Lower leg skin (tissue), 3 donors: ENCODE measurements around the gene NEK4.

Experiments
- POLR2A ChIP-seq, 2 donors: fragments of 450-650 bp; IDR thresholded peaks; one replicate each; pipeline ENCODE4 v1.6.1; 2016 to 2017; ENCODE audit warnings: antibody characterized with exemption in 2 of 2, mild to moderate bottlenecking in 1 of 2, moderate library complexity in 1 of 2
- TF ChIP-seq, protein P1 (sequence below), 3 donors: fragments of 450-650 bp; IDR thresholded peaks; one replicate each; pipeline ENCODE4 v1.5.1; 2016; ENCODE audit warnings: antibody characterized with exemption in 3 of 3, mild to moderate bottlenecking in 3 of 3, moderate library complexity in 2 of 3

DNA sequence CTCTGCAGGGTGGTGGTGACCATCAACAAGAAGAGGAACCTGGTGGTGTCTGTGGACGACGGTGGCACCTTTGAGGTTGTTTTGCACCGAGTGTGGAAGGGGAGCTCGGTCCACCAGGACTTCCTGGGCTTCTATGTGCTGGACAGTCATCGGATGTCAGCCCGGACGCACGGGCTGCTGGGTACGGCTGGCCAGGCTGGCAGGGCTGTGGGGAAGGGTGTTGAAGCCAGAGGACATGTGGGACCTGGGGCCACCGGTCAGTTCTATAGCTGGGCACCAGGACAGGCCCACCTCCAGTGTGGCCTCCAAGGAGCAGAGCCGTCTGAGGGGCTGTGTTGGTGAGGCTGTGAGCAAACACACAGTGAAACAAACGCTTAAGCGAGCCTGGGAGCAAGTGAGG lies 20.0 kb upstream of the NEK4 start:
- TF ChIP-seq, protein P1, sequence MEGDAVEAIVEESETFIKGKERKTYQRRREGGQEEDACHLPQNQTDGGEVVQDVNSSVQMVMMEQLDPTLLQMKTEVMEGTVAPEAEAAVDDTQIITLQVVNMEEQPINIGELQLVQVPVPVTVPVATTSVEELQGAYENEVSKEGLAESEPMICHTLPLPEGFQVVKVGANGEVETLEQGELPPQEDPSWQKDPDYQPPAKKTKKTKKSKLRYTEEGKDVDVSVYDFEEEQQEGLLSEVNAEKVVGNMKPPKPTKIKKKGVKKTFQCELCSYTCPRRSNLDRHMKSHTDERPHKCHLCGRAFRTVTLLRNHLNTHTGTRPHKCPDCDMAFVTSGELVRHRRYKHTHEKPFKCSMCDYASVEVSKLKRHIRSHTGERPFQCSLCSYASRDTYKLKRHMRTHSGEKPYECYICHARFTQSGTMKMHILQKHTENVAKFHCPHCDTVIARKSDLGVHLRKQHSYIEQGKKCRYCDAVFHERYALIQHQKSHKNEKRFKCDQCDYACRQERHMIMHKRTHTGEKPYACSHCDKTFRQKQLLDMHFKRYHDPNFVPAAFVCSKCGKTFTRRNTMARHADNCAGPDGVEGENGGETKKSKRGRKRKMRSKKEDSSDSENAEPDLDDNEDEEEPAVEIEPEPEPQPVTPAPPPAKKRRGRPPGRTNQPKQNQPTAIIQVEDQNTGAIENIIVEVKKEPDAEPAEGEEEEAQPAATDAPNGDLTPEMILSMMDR (IDR thresholded peaks at IDR 0.05), result no peak
- no peak for TF ChIP-seq POLR2A (IDR thresholded peaks at IDR 0.05)
